Testis (tissue), 3 donors: Measurements from ENCODE around the gene TCIRG1. TPM values are rescaled to one million over a fixed set of nuclear protein-coding genes. Genes with fewer than 3 reads are reported as not detected.

Source experiments
- DNase-seq: peaks from one replicate; pipeline ENCODE4 v3.0.0-alpha.2; 2019
- H3K27ac ChIP-seq, 2 donors: fragments of 200-600 bp; sonication (generic); one replicate each; pipeline ENCODE4 v1.5.1; 2019
- H3K27me3 ChIP-seq: fragments of 200-600 bp; sonication (generic); one replicate; pipeline ENCODE4 v1.5.1; 2019
- H3K36me3 ChIP-seq: fragments of 200-600 bp; sonication (generic); one replicate; pipeline ENCODE4 v1.5.1; 2017; ENCODE audit warnings: low read depth; ENCODE audit errors: missing control alignments
- H3K4me1 ChIP-seq: fragments of 200-600 bp; sonication (generic); one replicate; pipeline ENCODE4 v1.5.1; 2019
- H3K4me3 ChIP-seq, 2 donors: fragments of 200-600 bp; sonication (generic); one replicate each; pipeline ENCODE4 v1.5.1; 2017 to 2019
- H3K9me3 ChIP-seq: fragments of 200-600 bp; sonication (generic); one replicate; pipeline ENCODE4 v1.5.1; 2017
- CTCF ChIP-seq, 3 experiments: fragments of 450-650 bp in 2 of 3; fragments of 200-600 bp in 1 of 3; sonication (generic) in 1 of 3; IDR thresholded peaks; one replicate each; pipeline ENCODE4 v1.5.1; 2016 to 2019; ENCODE audit warnings: antibody characterized with exemption in 3 of 3, mild to moderate bottlenecking in 2 of 3, moderate library complexity in 1 of 3
- POLR2A ChIP-seq: fragments of 450-650 bp; IDR thresholded peaks from one replicate; pipeline ENCODE4 v1.6.1; 2017; ENCODE audit warnings: antibody characterized with exemption, mild to moderate bottlenecking, moderate library complexity
- WGBS, 2 donors: methylation state at CpG; one replicate each; pipeline ENCODE4 v1.1.5; 2018; 5-methylcytosine and 5-hydroxymethylcytosine counted together
- intact Hi-C: fragments of 100-400 bp; cut with DNase I; formaldehyde crosslinking; loops from one replicate; pipeline ENCODE4 v1.15.1; 2023; ENCODE audit warnings: low total_unique reads
- polyA plus RNA-seq: library from polyadenylated mRNA; stranded (reverse); fragments of 350-450 nt; fragmentation: Illumina TruSeq; extraction: RNeasy Lipid Tissue Mini Kit (QIAGEN cat#74804); gene quantifications from one replicate; pipeline ENCODE4 v1.2.3, GENCODE V29; 2014; ENCODE audit warnings: low read depth, low replicate concordance; ENCODE audit not compliant: insufficient read depth
- total RNA-seq, 2 donors: library from RNA; depleted of rRNA; stranded (reverse); fragments of >200 nt; gene quantifications; one replicate each; pipeline ENCODE4 v1.2.3, GENCODE V29; 2016

Gene TCIRG1
- total and polyA plus RNA-seq, 3 donors from 2014 or later: 22.2 to 53.6 (median 52.8) TPM

- WGBS, 2 donors: 86 to 89% methylated on average over 8 of the region's 8 CpGs
- Histone ChIP-seq H3K4me3 (no peak overlapping the region), H3K27me3 (no peaks in the 10 kb centered on the region), H3K9me3 (no peaks in the 10 kb centered on the region), H3K27ac (no peak overlapping the region), H3K4me1 (no peaks in the 10 kb centered on the region), H3K36me3 (no peaks in the 10 kb centered on the region)
- no peak for DNase-seq
- TF ChIP-seq CTCF (IDR thresholded peaks at IDR 0.05) (no peak), POLR2A (no peak)
- intact Hi-C loops: no loop called here
Observed at GRCh38 chr11:68077617-68078582, 39.1 kb downstream of the TCIRG1 start.

GRCh38 chr11:68080860-68081259 is 42.0 kb downstream of the TCIRG1 start:
- 88 to 91% methylated on average over 7 to 8 of the region's 8 CpGs for WGBS, 2 donors
- H3K4me1 ChIP-seq: no peaks in the 10 kb centered on the region
- no peaks in the 10 kb centered on the region for H3K27me3 ChIP-seq
- H3K27ac ChIP-seq: no peak overlapping the region
- no peak for DNase-seq
- no peaks in the 10 kb centered on the region for H3K9me3 ChIP-seq
- no peaks in the 10 kb centered on the region for H3K36me3 ChIP-seq
- no peak overlapping the region for H3K4me3 ChIP-seq
- intact Hi-C loops: no loop called here
- TF ChIP-seq CTCF (IDR thresholded peaks at IDR 0.05) (no peak), POLR2A (no peak)

GRCh38 chr11:68081691-68082090 is 42.9 kb downstream of the TCIRG1 start:
- no peaks in the 10 kb centered on the region for H3K9me3 ChIP-seq
- no peak overlapping the region for H3K4me3 ChIP-seq
- no peaks in the 10 kb centered on the region for H3K36me3 ChIP-seq
- H3K27me3 ChIP-seq: no peaks in the 10 kb centered on the region
- TF ChIP-seq CTCF (IDR thresholded peaks at IDR 0.05) (no peak), POLR2A (no peak)
- WGBS, 2 donors: 79 to 89% methylated on average over 8 to 9 of the region's 9 CpGs
- intact Hi-C loops: no loop called here
- no peak overlapping the region for H3K27ac ChIP-seq
- DNase-seq: no peak
- no peaks in the 10 kb centered on the region for H3K4me1 ChIP-seq

- H3K4me1 ChIP-seq: no peaks in the 10 kb centered on the region
- DNase-seq: no peak
- no peaks in the 10 kb centered on the region for H3K27me3 ChIP-seq
- no peak overlapping the region for H3K27ac ChIP-seq
- intact Hi-C loops: no loop called here
- WGBS, 2 donors: 55 to 77% methylated on average over 3 of the region's 3 CpGs
- no peak overlapping the region for H3K4me3 ChIP-seq
- no peak for TF ChIP-seq POLR2A
- no peak for TF ChIP-seq CTCF (IDR thresholded peaks at IDR 0.05)
- H3K9me3 ChIP-seq: no peaks in the 10 kb centered on the region
- no peaks in the 10 kb centered on the region for H3K36me3 ChIP-seq
Observed at GRCh38 chr11:68082481-68082880, 43.7 kb downstream of the TCIRG1 start.

GRCh38 chr11:68083517-68083916 is 44.7 kb downstream of the TCIRG1 start:
- Histone ChIP-seq H3K27me3 (no peaks in the 10 kb centered on the region), H3K4me3 (no peak overlapping the region), H3K4me1 (no peaks in the 10 kb centered on the region), H3K36me3 (no peaks in the 10 kb centered on the region), H3K9me3 (no peaks in the 10 kb centered on the region), H3K27ac (no peak overlapping the region)
- intact Hi-C loops: no loop called here
- no peak for TF ChIP-seq CTCF (IDR thresholded peaks at IDR 0.05)
- no peak for TF ChIP-seq POLR2A
- no peak for DNase-seq
- WGBS, 2 donors: 57 to 64% methylated on average over 3 of the region's 3 CpGs
